Superior temporal gyrus (tissue), 1 donor: Measurements from ENCODE around the gene TRNAU1AP.
"Not testable (repeated sequence)": the region's sequence is repeated elsewhere in the genome, so short reads cannot be mapped to it uniquely, and the experiment has no call there.

Source experiments
- DNase-seq: peaks from one replicate; pipeline ENCODE4 v3.0.0-alpha.2; 2016; ENCODE audit errors: extremely low spot score

TRNAU1AP gene

DNA sequence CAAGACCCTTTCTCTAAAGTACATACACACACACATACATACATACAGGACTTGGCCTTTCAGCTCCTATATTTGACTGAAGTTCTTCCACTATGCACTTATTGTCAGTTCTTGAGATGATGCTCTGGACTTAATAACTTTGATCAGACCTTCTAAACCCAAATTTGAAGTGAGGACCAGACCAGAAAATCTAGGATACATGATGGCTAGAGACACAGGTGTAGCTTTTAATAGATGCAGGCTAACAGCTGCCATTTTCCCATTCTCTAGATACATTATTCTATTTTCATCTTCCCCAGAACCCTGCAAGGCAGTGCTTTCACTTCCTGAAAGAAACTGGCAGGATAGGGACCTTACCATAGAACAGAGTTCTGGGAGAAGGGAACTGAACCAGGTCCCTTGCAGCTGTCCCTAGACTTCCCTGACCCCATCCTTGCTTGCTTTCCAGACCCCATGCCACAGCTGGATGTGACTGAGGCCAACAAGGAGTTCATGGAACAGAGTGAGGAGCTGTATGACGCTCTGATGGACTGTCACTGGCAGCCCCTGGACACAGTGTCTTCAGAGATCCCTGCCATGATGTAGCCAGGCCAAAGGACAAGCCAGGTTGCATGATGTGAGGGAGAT, 24.3 kb downstream of the TRNAU1AP start:
- no peak for DNase-seq

DNA sequence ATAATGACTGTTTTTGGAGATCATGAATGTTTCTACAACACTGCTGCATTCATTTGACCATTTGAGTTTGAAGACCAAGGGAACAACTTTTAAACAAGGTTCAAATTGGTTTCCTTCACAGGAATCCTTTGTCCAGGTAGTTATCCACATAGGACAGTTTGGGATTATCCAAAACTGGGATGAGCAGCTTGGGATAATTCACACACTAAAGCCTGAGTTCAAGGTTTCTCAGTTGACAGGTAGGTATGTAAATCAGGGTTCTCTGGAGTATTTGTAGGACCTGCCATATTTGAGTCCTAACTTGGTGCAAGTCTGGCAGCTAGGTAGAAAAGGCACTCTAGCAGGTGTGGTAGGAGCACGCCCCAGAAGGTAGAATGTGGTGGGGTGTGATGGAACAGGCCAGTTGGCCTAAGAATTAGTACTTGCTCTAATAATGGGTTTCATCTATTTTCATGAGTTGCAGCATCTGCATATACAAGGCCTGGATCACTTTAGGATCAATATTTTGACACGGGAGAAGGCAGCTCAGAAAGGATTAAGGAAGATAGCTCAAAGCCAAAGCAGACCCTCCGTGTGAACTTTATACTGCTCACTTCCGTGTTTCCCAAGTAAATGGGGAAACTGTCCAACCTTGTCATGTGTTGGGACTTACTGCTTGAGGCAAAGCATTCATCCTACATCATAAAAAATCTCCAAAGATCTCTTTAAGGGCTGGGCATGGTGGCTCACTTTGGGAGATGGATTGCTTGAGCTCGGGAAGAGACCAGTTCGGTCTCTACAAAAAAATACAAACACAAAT, 25.1 kb downstream of the TRNAU1AP start:
- DNase-seq, result no peak

DNA sequence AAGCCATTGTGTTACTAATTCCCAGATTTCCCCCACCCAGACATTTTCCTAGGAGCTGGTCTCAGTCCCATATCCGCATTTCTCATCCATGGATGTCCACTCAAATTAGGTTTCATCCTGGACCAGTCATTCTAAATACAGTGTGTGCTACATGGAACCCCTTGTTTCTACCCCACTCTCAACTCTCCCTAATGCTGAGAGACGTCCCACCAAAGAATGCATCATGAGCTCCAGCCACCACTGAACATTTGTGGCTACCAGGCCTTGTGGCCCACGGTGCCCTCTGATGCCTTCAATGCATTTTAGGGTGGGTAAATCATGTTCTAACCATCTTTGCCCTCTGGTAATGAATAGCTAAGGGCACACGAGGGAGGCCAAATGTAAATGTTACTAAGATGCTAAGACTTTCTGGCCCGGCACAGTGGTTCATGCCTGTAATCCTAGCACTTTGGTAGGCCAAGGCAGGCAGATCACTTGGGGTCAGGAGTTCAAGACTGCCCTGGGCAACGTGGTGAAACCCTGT, 25.9 kb downstream of the TRNAU1AP start:
- no peak for DNase-seq

DNA sequence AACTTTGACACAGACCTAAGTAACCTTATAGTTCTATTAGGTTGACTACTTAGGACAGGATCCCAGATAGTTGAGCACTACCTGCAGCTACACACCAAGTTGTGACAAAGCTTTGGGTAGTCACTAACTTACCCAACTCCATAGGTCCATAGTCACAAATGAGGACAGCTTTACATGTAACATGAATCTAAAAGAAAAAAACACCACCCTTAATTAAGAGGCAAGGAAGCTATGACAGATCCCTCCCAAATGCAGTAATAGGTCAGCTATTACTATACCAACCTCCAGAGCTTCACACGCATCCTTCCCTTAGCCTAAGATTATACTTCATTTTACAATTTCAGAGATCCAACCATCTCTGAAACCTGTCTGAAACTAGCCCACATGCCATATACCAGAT, 26.5 kb downstream of the TRNAU1AP start:
- no peak for DNase-seq

DNA sequence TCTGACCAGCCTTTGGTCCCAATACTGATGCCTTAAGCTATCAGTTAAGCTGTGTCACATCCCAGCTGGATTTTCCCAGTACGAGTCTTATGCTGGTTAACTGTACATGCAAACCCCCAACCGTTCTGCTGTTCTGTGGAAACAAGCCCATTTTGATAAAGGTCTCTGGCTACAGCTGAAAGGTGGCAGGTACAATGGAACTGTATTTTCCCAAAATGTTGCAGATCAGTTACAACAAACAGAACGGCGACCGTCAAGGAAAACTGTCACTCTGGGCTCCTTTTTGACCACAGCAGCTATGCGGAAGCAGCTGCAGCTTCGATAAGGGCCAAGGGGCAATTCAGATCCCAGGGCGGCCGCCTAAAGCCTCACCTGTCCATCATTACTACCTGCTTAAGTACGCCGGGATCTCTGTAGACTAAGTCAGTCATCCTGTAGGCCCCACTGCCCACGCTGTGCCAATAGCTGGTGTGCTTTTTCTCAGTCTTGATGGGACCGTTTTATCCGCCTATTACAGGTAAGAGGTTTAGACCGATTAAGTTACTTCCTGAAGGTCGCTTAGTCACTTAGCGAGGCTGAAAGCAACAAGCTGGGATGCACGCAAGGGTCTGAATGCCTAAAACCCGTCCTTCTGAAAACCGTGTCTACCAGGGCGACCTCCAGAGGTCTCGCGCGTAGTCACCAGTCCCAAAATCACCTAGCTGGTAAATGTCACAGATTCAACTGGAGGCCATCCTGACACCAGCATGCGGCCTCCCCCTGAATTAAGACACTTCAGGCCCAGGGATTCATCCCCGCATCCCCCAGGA, 28.0 kb downstream of the TRNAU1AP start:
- peak; percentile 45 for DNase-seq

DNA sequence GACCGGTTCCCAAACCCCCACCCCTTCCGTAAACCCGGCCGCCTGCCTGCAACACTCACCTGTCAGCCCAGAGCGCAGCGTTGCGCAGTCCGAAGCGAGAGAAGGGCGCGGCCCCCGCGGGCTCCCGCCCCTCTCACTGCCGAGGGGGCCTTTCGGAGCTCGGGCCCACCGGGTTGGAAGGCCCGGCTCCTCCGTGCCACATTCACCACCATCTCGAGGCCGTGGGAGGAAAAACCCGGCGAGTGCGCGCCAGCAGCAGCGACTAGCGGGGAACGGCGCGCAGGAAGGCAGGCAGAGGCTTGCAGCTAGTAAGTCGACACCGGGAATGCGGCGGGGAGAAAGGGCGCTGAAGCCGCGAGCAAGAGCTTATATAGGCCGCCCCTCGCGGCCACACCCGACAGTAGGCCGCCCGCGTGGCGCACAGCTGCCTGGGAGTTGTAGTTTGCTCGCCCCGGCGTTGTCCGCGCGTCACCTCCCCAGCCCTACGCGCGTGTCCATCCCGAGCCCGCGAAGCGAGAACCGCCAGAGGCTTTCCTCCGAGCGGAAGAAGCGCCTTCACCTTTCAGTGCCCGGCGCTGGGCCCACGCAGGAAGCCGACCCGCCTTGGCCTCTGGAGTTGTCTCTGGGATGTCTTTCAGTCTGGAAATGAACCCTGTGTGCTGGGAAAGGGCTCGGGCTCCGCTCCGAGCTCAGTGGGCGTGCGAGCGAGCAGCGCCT, 28.8 kb downstream of the TRNAU1AP start:
- peak; percentile 97 for DNase-seq

DNA sequence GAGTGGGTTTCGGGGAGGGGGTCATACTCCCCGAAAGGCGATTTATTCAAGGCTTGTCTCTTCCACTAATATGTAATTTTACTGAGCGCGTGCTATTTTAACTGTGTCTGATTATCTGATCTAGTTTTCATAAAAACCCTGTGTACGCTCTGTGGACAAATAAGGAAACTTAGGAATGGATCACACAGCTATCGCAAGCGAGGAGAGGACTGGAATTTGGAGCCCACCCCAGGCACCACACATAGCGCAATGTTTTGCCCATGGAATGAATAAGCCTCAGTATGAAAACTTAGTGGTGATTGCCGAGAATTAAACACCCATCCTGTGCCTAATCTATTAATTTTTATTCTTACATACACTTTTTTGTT, 29.3 kb downstream of the TRNAU1AP start:
- DNase-seq, result no peak

DNA sequence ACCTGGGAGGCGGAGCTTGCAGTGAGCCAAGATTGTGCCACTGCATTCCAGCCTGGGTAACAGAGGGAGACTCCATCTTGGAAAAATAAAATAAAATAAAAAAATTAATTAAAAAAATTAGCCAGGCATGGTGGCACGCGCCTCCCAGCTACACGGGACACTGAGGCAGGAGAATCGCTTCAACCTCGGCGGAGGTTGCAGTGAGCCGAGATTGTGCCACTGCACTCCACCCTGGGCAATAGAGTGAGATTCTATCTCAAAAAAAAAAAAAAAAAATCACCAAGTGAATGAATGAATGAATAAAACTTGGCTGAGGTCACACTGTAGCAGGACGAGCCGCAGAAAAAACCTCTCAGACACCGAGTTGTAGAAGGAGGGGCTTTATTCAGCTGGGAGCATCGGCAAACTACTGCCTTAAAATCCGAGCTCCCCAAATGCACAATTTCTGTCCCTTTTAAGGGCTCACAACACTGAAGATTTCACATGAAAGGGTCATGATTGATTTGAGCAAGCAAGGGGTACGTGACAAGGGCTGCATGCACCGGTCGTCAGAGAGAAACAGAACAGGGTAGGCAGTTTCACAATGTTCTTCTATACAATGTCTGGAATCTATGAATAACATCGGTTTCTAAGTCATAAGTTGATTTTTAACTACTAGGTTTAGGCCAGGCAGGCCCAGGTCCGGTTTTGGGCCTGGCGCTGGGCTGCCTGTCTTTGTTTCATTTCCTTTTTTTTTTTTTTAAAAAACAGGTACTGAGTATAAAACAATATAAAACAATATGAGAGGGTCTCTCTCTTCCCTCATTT, 33.9 kb downstream of the TRNAU1AP start:
- DNase-seq, result not testable (repeated sequence)

DNA sequence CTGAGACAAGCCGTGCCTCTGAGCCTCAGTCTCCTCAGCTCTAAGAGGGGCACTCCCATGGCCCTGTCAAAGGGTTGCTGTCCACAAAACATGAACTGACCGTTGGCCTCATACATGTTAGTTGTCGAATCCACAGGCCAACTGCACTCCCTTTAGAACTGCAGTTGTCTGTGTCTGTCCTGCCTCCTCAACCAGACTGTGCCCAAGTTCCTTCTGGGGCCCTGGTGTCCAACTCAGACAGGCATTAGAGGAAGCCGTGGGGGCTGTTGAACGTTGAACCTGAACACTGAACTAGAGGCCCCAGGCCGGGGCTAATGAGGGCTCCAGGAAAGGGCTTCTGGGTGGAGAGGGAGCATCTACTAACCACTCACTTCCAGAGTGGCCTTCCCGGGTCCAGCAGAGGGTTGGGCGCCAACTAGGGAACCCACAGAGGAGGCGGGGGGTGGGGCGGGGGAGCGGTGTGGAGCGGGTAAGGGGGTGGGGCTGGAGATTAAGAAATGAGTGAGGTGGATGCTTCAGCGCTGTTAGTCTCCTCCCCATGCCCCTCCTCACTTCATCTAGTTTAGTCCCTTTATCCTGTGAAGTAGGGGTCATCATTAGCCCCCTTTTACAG, 38.9 kb downstream of the TRNAU1AP start, which contains the start of gene RAB42:
TSS of gene RAB42 (plus strand) at position 558 of the 613 bp plus-strand sequence. CDS start 247 bp downstream, outside the sequence.
- no peak for DNase-seq

DNA sequence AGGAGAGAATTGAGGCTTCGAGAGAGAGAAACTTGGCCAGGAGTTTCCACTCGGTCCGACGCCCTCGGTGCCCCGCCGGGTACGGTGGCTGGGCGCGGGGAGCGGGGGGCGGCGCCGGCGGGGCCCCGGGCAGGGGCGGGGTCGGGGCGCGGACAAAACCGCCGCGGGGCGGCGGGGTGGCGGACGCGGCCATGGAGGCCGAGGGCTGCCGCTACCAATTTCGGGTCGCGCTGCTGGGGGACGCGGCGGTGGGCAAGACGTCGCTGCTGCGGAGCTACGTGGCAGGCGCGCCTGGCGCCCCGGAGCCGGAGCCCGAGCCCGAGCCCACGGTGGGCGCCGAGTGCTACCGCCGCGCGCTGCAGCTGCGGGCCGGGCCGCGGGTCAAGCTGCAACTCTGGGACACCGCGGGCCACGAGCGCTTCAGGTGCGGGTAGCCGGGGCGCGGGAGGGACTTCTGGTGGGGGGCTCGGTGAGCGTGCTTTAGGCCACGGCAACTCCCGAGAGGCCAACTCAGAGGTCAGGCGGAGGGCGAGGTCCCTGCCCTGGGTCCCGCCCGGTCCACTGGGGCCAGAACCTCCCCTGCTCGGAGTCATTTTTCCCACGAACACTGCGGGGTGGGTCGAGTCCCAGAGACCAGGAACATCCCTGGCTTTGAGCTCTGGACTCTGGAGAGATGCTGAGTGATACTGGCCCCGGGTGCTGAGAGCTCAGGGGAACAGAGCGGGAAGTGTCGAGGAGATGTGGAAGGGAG, 39.6 kb downstream of the TRNAU1AP start:
- DNase-seq, result no peak

DNA sequence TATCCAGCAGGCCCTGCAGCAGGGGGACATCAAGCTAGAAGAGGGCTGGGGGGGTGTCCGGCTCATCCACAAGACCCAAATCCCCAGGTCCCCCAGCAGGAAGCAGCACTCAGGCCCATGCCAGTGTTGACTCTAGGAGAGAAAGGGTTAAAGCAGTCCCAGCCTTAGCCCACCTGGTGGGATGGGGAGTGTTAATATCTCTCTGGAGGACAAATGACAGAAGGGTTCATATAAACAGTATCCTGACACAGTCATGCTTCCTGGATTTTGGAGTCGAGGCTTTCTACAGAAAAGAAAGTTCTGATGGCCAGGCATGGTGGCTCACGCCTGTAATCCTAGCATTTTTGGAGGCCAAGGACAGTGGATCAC, 41.1 kb downstream of the TRNAU1AP start:
- not testable (repeated sequence) for DNase-seq

DNA sequence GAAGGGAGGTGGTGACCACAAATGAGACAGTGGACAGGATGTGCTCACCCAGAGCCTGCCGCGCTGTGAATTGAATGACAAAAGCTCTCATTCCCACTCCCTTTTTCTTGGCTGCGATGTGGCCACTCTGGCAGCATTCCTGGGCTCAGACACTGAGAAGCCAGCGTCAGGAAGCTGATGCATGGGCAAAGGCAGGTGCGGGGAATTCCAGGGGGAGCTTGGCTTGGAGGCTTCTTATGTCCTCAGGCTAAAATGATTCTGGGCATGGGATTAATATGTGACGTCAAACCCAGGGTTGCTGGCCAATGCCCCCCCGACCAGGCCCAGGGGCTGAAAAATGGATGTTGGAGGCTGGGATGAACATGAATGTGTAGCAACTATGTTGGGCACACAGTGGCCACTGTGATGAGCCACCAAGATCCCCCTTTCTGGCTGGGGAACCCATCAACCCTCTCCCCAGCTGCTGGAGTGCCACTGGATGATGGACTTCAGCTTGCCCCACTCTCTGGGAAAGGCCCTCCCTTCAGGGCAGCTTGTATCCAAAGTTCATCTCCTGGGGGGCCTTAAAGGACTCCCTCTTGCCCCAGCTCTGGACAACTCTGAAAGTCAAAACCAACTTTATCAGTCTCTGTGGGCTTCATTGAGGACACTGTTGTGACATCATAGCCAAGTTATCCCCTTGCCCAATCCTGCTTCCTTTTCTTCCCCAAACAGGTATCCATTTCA, 42.0 kb downstream of the TRNAU1AP start:
- DNase-seq, result not testable (repeated sequence)

DNA sequence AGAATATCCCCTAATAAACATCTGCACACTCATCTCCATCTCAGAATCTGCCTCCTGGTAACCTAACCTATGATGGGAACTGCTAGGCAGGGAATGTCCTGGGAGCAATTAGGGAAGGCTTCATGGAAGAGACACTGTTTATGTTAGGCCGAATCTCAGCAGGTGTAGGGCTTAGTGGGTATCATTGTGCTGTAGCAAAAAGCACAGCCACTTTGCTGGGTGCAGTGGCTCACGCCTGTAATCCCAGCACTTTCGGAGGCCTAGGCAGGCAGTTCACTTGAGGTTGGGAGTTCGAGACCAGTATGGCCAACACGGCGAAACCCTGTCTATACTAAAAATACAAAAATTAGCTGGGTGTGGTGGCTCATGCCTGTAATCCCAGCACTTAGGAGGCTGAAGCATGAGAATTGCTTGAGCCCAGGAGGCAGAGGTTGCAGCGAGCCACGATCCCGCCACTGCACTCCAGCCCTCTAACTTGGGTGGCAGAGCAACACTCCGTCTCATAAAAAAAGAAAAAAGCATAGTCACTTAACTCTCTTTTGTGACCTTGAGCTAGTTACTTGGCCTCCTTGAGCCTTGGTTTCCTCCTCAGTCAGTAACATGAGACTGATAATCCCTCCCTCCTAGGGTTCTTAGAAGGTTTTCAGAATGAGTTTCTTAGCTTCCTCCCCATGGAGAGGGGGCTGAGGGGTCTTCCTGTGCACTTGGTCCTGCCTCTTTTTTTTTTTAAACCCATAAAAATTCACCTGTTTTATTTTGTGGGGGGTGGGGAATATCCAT, 42.7 kb downstream of the TRNAU1AP start:
- no peak for DNase-seq

DNA sequence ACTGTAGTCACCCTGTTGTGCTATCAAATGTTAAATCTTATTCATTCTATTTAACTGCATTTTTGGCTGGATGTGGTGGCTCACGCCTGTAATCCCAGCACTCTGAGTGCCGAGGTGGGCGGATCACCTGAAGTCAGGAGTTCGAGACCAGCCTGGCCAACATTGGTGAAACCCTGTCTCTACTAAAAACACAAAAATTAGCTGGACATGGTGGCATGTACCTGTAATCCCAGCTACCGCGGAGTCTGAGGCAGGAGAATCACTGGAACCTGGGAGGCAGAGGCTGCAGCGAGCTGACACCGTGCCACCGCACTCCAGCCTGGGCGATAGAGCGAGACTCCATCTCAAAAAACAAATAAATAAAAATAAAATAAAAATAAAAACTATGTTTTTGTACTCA, 43.4 kb downstream of the TRNAU1AP start:
- DNase-seq, result not testable (repeated sequence)

DNA sequence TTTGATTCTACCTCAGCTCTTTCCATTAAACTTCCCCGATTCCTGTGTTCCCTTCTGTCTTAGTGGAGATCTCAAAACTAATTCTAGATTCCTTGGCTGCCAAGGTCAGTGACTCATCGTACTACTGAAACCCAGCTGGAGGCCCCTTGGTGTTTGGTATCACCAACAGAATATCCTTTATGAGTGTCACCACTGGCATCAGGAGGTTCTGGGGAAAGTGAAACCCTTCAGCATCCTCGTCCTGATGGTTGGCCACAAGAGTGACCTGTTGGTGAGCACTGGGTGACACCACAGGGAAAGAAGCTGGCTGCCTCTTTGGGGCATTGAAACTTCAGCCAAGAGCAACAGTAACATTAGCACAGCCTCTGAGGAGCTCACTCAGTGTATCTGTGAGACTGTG, 48.8 kb downstream of the TRNAU1AP start:
- DNase-seq, result no peak

DNA sequence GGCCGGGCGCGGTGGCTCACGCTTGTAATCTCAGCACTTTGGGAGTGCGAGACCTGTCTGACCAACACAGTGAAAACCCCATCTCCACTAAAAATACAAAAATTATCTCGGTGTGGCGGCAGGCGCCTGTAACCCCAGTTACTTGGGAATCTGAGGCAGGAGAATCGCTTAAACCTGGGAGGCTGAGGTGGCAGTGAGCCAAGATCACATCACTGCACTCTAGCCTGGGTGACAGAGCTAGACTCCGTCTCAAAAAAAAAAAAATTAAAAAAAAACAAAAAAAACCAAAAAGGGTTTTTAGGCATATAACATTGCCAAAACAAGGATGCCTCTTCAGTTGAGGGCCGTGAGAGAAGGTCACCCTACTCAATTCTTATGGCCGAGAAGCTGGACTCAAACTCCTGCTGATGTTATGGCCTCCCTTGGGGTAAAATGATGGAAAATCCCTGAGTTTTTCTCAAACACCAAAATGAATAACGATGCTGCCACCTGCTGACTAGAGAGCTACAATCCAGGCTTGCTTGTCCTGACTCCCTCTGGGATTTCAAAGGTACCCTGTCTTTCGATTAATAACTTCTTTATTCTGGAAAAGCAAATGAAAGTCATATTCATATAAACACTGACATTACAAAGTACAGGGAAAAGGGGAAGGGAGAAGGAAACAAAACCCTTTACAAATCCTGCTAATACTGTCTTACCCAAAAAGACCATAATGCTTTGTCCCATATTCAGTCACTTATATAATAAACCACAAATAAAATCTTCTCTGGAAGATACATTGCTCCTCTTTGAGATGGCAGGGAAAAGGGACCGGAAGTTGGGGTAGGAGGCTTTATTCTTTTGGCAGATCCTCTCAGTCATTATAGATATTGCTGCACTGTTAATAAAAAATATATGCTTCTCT, 49.9 kb downstream of the TRNAU1AP start:
- DNase-seq, result peak; percentile 96

DNA sequence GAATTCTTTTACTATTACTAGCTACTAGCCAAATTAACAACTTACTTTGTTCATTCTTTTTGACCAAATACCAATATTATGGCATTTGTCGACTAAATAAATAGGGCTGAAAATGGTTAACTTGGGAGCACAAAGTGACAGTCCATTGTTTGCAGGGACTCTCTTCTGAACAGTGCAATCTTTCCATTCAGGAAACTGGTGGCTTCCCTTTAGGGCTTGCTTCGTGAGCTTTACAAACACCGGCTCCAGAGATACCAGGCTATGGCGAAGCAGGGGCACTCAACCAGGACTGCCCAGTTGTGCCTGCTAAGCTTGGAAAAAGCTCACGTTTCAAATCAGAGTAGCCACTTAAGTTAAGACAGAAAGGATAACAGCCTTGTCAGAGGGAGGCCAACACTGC, 51.5 kb downstream of the TRNAU1AP start:
- DNase-seq, result no peak
